Right lobe of liver (tissue), 6 donors: Measurements from ENCODE around the gene AIMP2. TPM values are rescaled to one million over a fixed set of nuclear protein-coding genes. Genes with fewer than 3 reads are reported as not detected.
"Not testable (repeated sequence)": the region's sequence is repeated elsewhere in the genome, so short reads cannot be mapped to it uniquely, and the experiment has no call there.

Experiments used
- ATAC-seq, 4 donors: fragments of 200-7000 bp; cut with Tn5 transposase; one replicate each; pipeline ENCODE4 v1.9.1; 2020; ENCODE audit warnings: mild to moderate bottlenecking in 4 of 4, moderate library complexity in 4 of 4
- DNase-seq, 3 donors: peaks; one replicate each; pipeline ENCODE4 v3.0.0-alpha.2; 2020
- H3K27ac ChIP-seq, 3 donors: fragments of 200-600 bp; one replicate each; pipeline ENCODE4 v1.8.0; 2022
- H3K27me3 ChIP-seq, 2 donors: fragments of 200-600 bp; one replicate each; pipeline ENCODE4 v1.8.0; 2022
- H3K36me3 ChIP-seq, 4 donors: fragments of 200-600 bp; sonication (generic) in 1 of 4; one replicate each; pipeline versions ENCODE4 v1.5.1 to v1.8.0; 2017 to 2022; ENCODE audit warnings: control low read depth in 1 of 4
- H3K4me1 ChIP-seq, 4 donors: fragments of 200-600 bp; sonication (generic) in 1 of 4; one replicate each; pipeline versions ENCODE4 v1.5.1 to v1.8.0; 2017 to 2022; ENCODE audit warnings: control low read depth in 1 of 4
- H3K4me3 ChIP-seq, 3 donors: fragments of 200-600 bp; one replicate each; pipeline ENCODE4 v1.8.0; 2022
- H3K9me3 ChIP-seq, 4 donors: fragments of 200-600 bp; sonication (generic) in 1 of 4; one replicate each; pipeline versions ENCODE4 v1.5.1 to v1.8.0; 2017 to 2022; ENCODE audit warnings: control low read depth in 1 of 4
- POLR2A ChIP-seq: fragments of 450-650 bp; IDR thresholded peaks from one replicate; pipeline ENCODE4 v1.6.1; 2017; ENCODE audit warnings: antibody characterized with exemption, mild to moderate bottlenecking
- WGBS: methylation state at CpG from one replicate; pipeline ENCODE4 v1.1.6; 2018; ENCODE audit warnings: low coverage, low lambda C conversion rate; ENCODE audit not compliant: insufficient coverage; ENCODE audit errors: missing lambda C conversion rate; 5-methylcytosine and 5-hydroxymethylcytosine counted together
- intact Hi-C, 2 donors: fragments of 100-400 bp; cut with DNase I; formaldehyde crosslinking; loops; one replicate each; pipeline versions ENCODE4 v1.11.2 to v1.14.1; 2022
- total RNA-seq, 6 experiments: library from RNA; depleted of rRNA in 2 of 6; stranded (reverse); fragments of >200 nt in 2 of 6; fragmentation: NEBNext Ultra II Directional in 3 of 6; extraction: Animal tissue kit (Norgen Biotek cat#: 25700) in 3 of 6; gene quantifications; one replicate each; pipeline versions ENCODE4 v1.1.0 to v1.2.4, GENCODE V29; 2016 to 2023
- TF ChIP-seq, protein P1 (sequence below), 4 donors: fragments of 200-600 bp in 3 of 4; fragments of 450-650 bp in 1 of 4; IDR thresholded peaks; one replicate each; pipeline versions ENCODE4 v1.5.1 to v1.8.0; 2016 to 2022; ENCODE audit warnings: antibody characterized with exemption in 4 of 4, mild to moderate bottlenecking in 2 of 4
- donor health status: DM: no; HTN: yes; CAD: no.
- donor health status: DM: no; HTN: no; CAD: no.
- donor health status: DM: no; HTN: no; CAD: no.
- donor health status: DM: no; HTN: yes; CAD: no.
- donor health status: DM: no; HTN: yes; CAD: no.

The AIMP2 gene
- total RNA-seq, 6 experiments from 2014 or later, result 20.2 to 53.6 (median 24.6) TPM

DNA sequence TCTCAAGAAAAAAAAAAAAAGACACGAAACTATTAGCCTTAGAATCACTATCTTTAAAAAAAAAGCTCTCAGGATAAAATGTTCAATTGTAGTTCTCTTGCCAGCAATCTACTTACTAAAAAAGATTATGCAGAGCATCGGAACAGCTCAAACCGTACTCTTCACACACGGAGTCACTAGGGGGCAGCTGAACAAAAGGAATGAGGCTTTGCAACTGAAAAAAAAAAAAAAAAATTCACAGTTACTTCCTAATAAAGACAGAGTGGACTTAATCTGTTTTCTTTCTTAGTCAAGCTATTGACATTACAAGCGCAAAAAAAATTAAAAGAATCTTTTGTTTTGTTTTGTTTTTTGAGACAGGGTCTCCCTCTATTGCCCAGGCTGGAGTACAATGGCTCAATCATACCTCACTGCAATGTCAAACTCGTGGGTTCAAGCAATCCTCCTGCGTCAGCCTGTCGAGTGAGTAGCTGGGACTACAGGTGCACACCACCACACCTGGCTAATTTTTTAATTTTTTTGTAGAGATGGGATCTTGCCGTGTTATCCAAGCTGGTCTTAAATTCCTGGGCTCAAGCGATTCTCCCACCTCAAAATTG lies 11.8 kb upstream of the AIMP2 start:
- peaks cover 0 to 59% (median 2%) of the 10 kb centered on the region in 4 donors for H3K36me3 ChIP-seq
- ATAC-seq, result peak; percentile 80 to 95 (median 84)

DNA sequence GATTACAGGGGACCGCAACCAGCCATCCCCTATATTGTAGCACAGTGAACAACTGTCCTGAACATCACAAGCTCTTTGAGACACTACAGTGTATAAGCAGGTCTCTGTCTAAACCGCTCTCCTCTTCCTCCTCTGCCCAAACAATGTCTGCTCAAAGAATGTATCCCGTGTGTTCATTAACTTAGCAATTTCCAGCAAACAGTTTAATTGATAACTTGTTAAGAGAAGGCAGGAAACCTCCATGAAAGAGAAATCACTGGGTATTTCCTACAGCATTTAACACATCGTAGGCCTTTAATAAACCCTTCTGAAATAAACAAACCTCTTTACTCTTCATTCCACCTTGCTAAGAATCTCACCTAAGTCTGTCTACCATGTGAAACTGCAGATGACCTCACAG lies 1.7 kb upstream of the AIMP2 start:
- ATAC-seq (no peak), DNase-seq (no peak)
- H3K4me1 ChIP-seq, result peaks cover 0 to 35% (median 4%) of the 10 kb centered on the region in 4 donors
- H3K4me3 ChIP-seq, result no peak overlapping the region
- no peak overlapping the region for H3K27ac ChIP-seq
- H3K36me3 ChIP-seq, result peaks cover 0 to 15% (median 0%) of the 10 kb centered on the region in 4 donors
- H3K27me3 ChIP-seq, result no peaks in the 10 kb centered on the region
- H3K9me3 ChIP-seq, result no peaks in the 10 kb centered on the region
- TF ChIP-seq POLR2A, result no peak
- TF ChIP-seq, protein P1, sequence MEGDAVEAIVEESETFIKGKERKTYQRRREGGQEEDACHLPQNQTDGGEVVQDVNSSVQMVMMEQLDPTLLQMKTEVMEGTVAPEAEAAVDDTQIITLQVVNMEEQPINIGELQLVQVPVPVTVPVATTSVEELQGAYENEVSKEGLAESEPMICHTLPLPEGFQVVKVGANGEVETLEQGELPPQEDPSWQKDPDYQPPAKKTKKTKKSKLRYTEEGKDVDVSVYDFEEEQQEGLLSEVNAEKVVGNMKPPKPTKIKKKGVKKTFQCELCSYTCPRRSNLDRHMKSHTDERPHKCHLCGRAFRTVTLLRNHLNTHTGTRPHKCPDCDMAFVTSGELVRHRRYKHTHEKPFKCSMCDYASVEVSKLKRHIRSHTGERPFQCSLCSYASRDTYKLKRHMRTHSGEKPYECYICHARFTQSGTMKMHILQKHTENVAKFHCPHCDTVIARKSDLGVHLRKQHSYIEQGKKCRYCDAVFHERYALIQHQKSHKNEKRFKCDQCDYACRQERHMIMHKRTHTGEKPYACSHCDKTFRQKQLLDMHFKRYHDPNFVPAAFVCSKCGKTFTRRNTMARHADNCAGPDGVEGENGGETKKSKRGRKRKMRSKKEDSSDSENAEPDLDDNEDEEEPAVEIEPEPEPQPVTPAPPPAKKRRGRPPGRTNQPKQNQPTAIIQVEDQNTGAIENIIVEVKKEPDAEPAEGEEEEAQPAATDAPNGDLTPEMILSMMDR (IDR thresholded peaks at IDR 0.05), result no peak
- 41% methylated on average over 3 of the region's 4 CpGs for WGBS
- intact Hi-C loops, result no loop called here

More for the DNA sequence above, 11.8 kb upstream of the AIMP2 start:
- Histone ChIP-seq H3K4me3 (no peak overlapping the region), H3K4me1 (no peaks in the 10 kb centered on the region), H3K27me3 (no peaks in the 10 kb centered on the region), H3K9me3 (no peaks in the 10 kb centered on the region), H3K27ac (no peak overlapping the region)
- TF ChIP-seq, protein P1 (IDR thresholded peaks at IDR 0.05), result peak; percentile 46 to 66 (median 62)
- no peak for TF ChIP-seq POLR2A
- intact Hi-C loops, result no loop called here
- peak in 2 of 3 donors; percentile 27 to 39 for DNase-seq
- WGBS, result 52% methylated on average over 10 of the region's 10 CpGs

DNA sequence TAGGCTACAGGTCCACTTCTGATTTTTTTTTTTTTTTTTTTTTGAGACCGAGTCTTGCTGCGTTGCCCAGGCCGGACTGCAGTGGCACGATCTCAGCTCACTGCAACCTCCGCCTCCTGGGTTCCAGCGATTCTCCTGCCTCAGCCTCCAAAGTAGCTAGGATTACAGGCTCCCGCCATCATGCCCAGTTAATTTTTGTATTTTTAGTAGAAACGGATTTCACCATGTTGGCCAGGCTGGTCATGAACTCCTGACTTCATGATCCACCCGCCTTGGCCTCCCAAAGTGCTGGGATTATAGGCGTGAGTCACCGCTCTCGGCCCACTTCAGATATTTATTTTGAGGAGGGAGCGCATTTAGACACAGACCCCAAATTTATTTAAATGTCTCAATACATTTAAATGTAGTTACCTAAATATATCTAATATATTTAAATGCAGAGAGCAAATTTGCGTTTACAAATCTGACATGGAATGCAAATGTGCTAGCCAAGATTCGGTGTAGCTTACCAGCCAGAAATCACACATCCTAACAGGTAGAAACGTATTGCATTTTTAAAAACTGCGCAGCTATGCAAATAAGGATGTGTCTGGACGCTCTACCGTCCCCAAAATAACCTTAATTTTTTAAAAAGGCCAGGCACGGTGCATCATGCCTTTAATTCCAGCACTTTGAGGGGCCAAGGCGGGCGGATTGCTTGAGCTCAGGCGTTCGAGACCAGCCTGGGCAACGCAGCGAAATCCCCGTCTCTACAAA lies 1.1 kb upstream of the AIMP2 start:
- H3K27me3 ChIP-seq, H3K36me3 ChIP-seq, ATAC-seq, intact Hi-C loops, H3K9me3 ChIP-seq: not testable (repeated sequence)
- WGBS, result 47% methylated on average over 27 of the region's 27 CpGs
- peak in 1 of 3 donors; percentile 17 for DNase-seq
- Histone ChIP-seq H3K27ac (peak overlapping the region in 2 of 3 donors; percentile 89 to 95), H3K4me3 (peak overlapping the region; percentile 67 to 78 (median 76)), H3K4me1 (peaks cover 0 to 41% (median 4%) of the 10 kb centered on the region in 4 donors)

DNA sequence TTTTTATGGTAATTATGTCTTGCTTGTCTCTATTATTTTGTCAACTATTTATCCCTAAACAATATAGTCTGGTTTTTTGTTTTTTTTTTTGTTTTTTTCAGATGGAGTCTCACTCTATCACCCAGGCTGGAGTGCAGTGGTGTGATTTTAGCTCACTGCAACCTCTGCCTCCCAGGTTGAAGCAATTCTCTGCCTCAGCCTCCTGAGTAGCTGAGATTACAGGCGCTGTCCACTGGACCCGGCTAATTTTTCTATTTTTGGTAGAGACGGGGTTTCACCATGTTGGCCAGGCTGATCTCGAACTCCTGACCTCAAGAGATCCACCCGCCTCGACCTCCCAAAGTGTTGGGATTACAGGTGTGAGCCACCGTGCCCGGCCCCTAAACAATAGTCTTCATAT lies 1.3 kb downstream of the AIMP2 start:
- H3K36me3 ChIP-seq, H3K9me3 ChIP-seq, H3K4me3 ChIP-seq, ATAC-seq, intact Hi-C loops, H3K27me3 ChIP-seq: not testable (repeated sequence)
- Histone ChIP-seq H3K27ac (peak overlapping the region in 1 of 3 donors; percentile 95), H3K4me1 (peaks cover 0 to 46% (median 7%) of the 10 kb centered on the region in 4 donors)
- peak in 1 of 3 donors; percentile 33 for DNase-seq
- WGBS, result 80% methylated on average over 7 of the region's 8 CpGs

DNA sequence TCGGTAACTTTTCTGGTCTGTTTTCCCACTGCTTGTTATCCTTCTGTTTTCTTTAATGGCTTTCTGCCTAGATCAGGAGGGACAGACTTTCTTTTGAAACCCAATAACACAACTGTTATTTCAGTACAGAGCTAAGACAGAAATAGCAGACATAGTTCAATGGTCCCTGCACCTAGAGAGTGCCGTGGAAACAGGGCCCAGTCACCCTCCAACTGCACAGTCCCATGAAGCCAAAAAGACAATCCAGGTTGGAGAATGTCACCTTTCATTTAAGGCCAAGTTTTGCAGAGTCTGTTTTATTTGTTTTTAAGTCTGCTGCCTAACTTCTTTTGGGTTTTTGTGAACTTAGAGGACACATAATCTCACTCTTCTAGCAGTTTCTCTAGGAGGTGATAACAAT lies 2.5 kb downstream of the AIMP2 start:
- H3K27me3 ChIP-seq, result no peaks in the 10 kb centered on the region
- TF ChIP-seq POLR2A, result no peak
- TF ChIP-seq, protein P1 (IDR thresholded peaks at IDR 0.05), result no peak
- intact Hi-C loops, result no loop called here
- ATAC-seq, result no peak
- 19% methylated on average over 2 of the region's 2 CpGs for WGBS
- peak overlapping the region in 2 of 3 donors; percentile 75 to 95 for H3K27ac ChIP-seq
- peak in 1 of 3 donors; percentile 22 for DNase-seq
- no peaks in the 10 kb centered on the region for H3K9me3 ChIP-seq
- no peak overlapping the region for H3K4me3 ChIP-seq
- H3K36me3 ChIP-seq, result peaks cover 0 to 5% (median under 1%) of the 10 kb centered on the region in 4 donors
- H3K4me1 ChIP-seq, result peaks cover 0 to 52% (median 12%) of the 10 kb centered on the region in 4 donors
